Neutrophil (primary cell): ENCODE measurements around the gene ADCY10.
"Not testable (repeated sequence)": the region's sequence is repeated elsewhere in the genome, so short reads cannot be mapped to it uniquely, and the experiment has no call there.

Experiments
- H3K27ac ChIP-seq: fragments of 200-600 bp; sonication (generic); 2 replicates; pipeline ENCODE4 v1.5.1; 2016; ENCODE audit warnings: mild to moderate bottlenecking, moderate library complexity
- H3K27me3 ChIP-seq: fragments of 200-600 bp; sonication (generic); 2 replicates; pipeline ENCODE4 v1.6.0; 2016; ENCODE audit warnings: mild to moderate bottlenecking
- H3K36me3 ChIP-seq: fragments of 200-600 bp; sonication (generic); 2 replicates; pipeline ENCODE4 v1.5.1; 2017
- H3K4me1 ChIP-seq, 2 experiments: fragments of 200-600 bp in 1 of 2; sonication (generic) in 1 of 2; 1 replicate in 1 of 2; 2 replicates in 1 of 2; pipeline versions ENCODE4 v1.5.1 to v1.6.1; 2013 to 2016; ENCODE audit warnings: low read depth in 1 of 2, low read length in 1 of 2, mild to moderate bottlenecking in 1 of 2, moderate library complexity in 1 of 2; ENCODE audit not compliant: control insufficient read depth in 1 of 2, insufficient read depth in 1 of 2
- H3K4me3 ChIP-seq, 2 experiments: fragments of 200-600 bp in 1 of 2; sonication (generic) in 1 of 2; 1 replicate in 1 of 2; 2 replicates in 1 of 2; pipeline ENCODE4 v1.5.1; 2013 to 2016; ENCODE audit warnings: low read depth in 1 of 2, low read length in 1 of 2, mild to moderate bottlenecking in 1 of 2, moderate library complexity in 1 of 2
- H3K9me3 ChIP-seq: fragments of 200-600 bp; sonication (generic); 2 replicates; pipeline ENCODE4 v1.5.1; 2016
- TF ChIP-seq, protein P1 (sequence below): fragments of 200-600 bp; sonication (generic); IDR thresholded peaks from 2 replicates; pipeline ENCODE4 v1.5.1; 2016; ENCODE audit warnings: antibody characterized with exemption

ADCY10 gene

DNA sequence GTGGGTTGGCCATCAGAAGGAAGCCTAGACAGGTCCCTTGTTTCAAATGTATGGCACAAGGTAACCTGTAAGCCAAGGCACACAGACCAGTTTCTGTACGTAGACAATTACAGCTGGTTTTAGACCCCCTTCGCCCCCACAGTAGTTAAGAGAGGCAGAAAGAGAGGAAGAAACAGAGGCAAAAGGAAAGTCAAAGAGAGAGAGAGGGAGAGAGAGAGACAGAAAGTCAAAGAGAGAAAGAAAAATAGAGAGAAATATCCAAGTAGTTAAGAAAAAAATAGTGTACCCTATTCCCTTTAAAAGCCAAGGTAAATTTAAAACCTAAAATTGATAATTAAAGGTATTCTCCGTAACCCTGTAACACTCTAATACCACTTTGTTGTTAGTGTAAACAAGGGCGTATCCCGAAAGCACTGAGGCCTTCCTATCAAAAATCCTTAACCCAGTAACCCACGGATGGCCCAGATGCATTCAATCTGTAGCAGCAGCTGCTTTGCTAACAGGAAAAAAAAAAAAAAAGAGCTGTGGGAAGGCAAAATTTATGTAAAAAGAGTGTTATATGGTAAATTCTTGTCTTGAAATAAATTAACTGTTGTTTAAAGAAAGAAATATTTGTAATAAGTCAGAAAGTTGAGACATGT is 49.4 kb downstream of the ADCY10 start:
- Histone ChIP-seq H3K27me3 (no peaks in the 10 kb centered on the region), H3K36me3 (no peaks in the 10 kb centered on the region), H3K27ac (no peak overlapping the region), H3K9me3 (no peaks in the 10 kb centered on the region), H3K4me3 (no peak overlapping the region), H3K4me1 (no peaks in the 10 kb centered on the region)
- TF ChIP-seq, protein P1, sequence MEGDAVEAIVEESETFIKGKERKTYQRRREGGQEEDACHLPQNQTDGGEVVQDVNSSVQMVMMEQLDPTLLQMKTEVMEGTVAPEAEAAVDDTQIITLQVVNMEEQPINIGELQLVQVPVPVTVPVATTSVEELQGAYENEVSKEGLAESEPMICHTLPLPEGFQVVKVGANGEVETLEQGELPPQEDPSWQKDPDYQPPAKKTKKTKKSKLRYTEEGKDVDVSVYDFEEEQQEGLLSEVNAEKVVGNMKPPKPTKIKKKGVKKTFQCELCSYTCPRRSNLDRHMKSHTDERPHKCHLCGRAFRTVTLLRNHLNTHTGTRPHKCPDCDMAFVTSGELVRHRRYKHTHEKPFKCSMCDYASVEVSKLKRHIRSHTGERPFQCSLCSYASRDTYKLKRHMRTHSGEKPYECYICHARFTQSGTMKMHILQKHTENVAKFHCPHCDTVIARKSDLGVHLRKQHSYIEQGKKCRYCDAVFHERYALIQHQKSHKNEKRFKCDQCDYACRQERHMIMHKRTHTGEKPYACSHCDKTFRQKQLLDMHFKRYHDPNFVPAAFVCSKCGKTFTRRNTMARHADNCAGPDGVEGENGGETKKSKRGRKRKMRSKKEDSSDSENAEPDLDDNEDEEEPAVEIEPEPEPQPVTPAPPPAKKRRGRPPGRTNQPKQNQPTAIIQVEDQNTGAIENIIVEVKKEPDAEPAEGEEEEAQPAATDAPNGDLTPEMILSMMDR = no peak

DNA sequence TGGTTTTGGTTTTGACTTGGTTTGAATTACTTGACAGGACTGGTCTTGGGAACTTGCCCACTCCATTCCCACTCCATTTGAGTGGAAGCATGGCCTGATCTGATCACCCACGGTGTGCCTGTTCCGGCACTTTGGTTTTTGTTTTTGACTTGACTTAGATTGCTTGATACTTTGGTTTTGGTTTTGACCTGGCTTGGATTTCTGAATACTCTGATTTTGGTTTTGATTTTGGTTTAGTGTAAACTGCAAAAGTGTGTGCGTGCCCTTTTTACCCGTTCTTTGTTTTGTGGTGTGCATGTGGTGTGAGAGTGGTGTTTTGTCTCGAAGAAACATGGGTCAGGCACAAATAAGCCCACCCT is 50.0 kb downstream of the ADCY10 start:
- Histone ChIP-seq H3K9me3 (no peaks in the 10 kb centered on the region), H3K4me3 (no peak overlapping the region), H3K4me1 (no peaks in the 10 kb centered on the region), H3K36me3 (no peaks in the 10 kb centered on the region), H3K27ac (no peak overlapping the region), H3K27me3 (no peaks in the 10 kb centered on the region)
- TF ChIP-seq, protein P1 = no peak

DNA sequence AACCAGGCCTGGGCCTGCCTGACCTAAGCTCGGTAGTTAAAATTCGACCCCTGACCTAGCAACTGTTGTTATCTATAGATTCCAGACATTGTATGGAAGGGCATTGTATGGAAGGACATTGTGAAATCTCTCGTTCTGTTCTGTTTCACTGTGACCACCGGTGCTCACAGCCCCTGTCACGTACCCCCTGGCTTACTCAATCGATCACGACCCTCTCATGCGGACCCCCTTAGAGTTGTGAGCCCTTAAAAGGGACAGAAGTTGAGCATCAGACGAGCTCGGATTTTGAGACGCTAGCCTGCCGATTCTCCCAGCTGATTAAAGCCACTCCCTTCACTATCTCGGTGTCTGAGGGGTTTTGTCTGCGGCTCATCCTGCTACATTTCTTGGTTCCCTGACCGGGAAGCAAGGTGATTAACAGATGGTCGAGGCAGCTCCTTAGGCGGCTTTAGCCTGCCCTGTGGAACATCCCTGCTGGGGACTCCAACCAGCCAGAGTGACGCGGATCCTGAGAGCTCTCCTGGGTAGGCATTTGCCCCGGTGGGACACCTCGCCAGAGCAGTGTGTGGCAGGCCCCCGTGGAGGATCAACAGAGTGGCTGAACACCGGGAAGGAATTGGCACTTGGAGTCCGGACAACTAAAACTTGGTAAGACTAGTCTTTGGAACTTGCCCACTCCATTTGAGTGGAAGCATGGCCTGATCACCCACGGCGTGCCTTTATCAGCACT is 50.6 kb downstream of the ADCY10 start:
- not testable (repeated sequence) for H3K4me1 ChIP-seq, H3K36me3 ChIP-seq, H3K9me3 ChIP-seq, H3K4me3 ChIP-seq, H3K27ac ChIP-seq, H3K27me3 ChIP-seq

DNA sequence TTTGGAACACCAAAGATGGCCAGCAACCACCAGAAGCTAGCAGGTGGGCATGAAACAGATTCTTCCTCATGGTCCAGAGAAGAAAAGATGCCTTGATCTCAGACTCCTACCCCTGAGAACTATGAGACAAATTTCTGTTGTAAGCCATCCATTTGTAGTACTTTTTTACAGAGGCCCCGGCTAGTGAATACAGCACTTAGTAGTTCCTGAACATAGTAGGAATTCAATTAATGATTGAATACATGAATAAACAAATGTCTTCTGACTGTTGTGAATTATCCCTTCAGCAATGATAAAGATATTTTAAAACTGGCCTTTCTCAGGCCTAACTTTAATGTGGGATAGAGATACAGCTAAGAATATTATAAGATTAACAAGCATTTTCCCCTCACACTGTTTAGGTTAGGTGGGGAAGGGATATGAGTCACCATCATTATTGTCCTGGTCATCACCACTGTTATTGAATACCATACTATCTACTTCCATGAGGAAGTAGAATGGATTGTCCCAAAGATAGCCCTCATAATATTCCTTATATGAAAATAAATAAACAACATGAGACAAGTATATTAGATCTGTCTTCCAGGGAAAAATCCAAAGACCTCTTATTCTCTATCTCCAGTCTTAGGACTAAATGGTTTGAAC is 51.4 kb downstream of the ADCY10 start:
- no peaks in the 10 kb centered on the region for H3K4me1 ChIP-seq
- TF ChIP-seq, protein P1 = no peak
- no peaks in the 10 kb centered on the region for H3K36me3 ChIP-seq
- H3K9me3 ChIP-seq = no peaks in the 10 kb centered on the region
- no peak overlapping the region for H3K27ac ChIP-seq
- no peak overlapping the region for H3K4me3 ChIP-seq
- no peaks in the 10 kb centered on the region for H3K27me3 ChIP-seq

DNA sequence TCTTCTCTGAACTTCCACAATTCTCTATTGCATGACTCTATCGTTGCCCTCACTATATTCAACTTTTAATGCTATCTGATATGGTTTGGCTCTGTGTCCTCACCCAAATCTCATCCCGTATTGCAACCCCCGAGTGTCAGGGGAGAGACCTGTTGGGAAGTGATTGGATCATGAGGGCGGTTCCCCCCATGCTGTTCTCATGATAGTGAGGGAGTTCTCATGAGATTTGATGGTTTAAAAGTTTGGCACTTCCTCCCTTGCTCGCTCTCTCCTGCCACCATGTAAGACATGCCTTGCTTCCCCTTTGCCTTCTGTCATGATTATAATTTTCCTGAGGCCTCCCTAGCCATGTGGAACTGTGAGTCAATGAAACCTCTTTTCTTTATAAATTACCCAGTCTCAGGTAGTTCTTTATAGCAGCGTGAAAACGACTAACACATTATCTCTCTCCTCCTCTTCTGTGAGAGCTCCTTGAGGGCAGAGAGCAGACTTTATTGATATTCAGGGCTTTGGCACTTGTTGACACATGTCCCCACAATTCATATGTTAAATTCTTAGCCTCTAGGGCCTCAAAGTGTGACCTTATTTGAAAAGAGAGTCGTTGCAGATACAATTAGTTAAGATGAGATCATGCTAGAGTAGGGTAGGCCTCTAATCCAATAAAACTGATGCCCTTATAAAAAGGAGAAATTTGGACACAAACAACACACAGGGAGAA is 52.1 kb downstream of the ADCY10 start:
- TF ChIP-seq, protein P1 = no peak

More for the DNA sequence above, 52.1 kb downstream of the ADCY10 start:
- Histone ChIP-seq H3K36me3 (no peaks in the 10 kb centered on the region), H3K4me1 (no peaks in the 10 kb centered on the region), H3K9me3 (no peaks in the 10 kb centered on the region), H3K27ac (no peak overlapping the region), H3K27me3 (no peaks in the 10 kb centered on the region), H3K4me3 (no peak overlapping the region)
